IPS-15b (cell line): ENCODE measurements around the gene ZRANB1.
"Not testable (repeated sequence)": the region's sequence is repeated elsewhere in the genome, so short reads cannot be mapped to it uniquely, and the experiment has no call there.

Source experiments
- H3K27me3 ChIP-seq: one replicate; pipeline ENCODE4 v1.6.1; 2013; ENCODE audit warnings: low read length; ENCODE audit not compliant: control insufficient read depth, insufficient read depth
- H3K36me3 ChIP-seq: one replicate; pipeline ENCODE4 v1.6.1; 2013; ENCODE audit warnings: low read length; ENCODE audit not compliant: control insufficient read depth, insufficient read depth
- H3K4me1 ChIP-seq: one replicate; pipeline ENCODE4 v1.6.1; 2013; ENCODE audit warnings: mild to moderate bottlenecking, low read length; ENCODE audit not compliant: control insufficient read depth, insufficient read depth
- H3K4me3 ChIP-seq: one replicate; pipeline ENCODE4 v1.5.1; 2013; ENCODE audit warnings: low read depth, low read length
- H3K9ac ChIP-seq: one replicate; pipeline ENCODE4 v1.6.1; 2013; ENCODE audit warnings: low read depth, mild to moderate bottlenecking, low read length
- H3K9me3 ChIP-seq: one replicate; pipeline ENCODE4 v1.6.1; 2013; ENCODE audit warnings: mild to moderate bottlenecking, low read length; ENCODE audit not compliant: control insufficient read depth, insufficient read depth

The ZRANB1 gene

GRCh38 chr10:124912101-124912886, 29.6 kb upstream of the ZRANB1 start:
- Histone ChIP-seq H3K4me1 (no peaks in the 10 kb centered on the region), H3K27me3 (no peaks in the 10 kb centered on the region), H3K9me3 (no peaks in the 10 kb centered on the region), H3K36me3 (no peaks in the 10 kb centered on the region), H3K9ac (no peak overlapping the region), H3K4me3 (no peak overlapping the region)

GRCh38 chr10:124913167-124913566, 28.8 kb upstream of the ZRANB1 start:
- no peaks in the 10 kb centered on the region for H3K9me3 ChIP-seq
- H3K4me1 ChIP-seq: no peaks in the 10 kb centered on the region
- H3K27me3 ChIP-seq: no peaks in the 10 kb centered on the region
- H3K36me3 ChIP-seq: no peaks in the 10 kb centered on the region
- H3K4me3 ChIP-seq: no peak overlapping the region
- no peak overlapping the region for H3K9ac ChIP-seq

- not testable (repeated sequence) for H3K36me3 ChIP-seq, H3K4me3 ChIP-seq, H3K9me3 ChIP-seq, H3K9ac ChIP-seq, H3K4me1 ChIP-seq, H3K27me3 ChIP-seq
These were observed 27.5 kb upstream of the ZRANB1 start for GRCh38 chr10:124914398-124914797.

- no peaks in the 10 kb centered on the region for H3K9me3 ChIP-seq
- peaks cover 2% of the 10 kb centered on the region for H3K4me1 ChIP-seq
- H3K4me3 ChIP-seq: peak overlapping the region; percentile 94
- H3K9ac ChIP-seq: peak overlapping the region; percentile 97
- no peaks in the 10 kb centered on the region for H3K36me3 ChIP-seq
- H3K27me3 ChIP-seq: no peaks in the 10 kb centered on the region
These were observed 25.8 kb upstream of the ZRANB1 start for GRCh38 chr10:124916098-124916584.

GRCh38 chr10:124916585-124917427, 25.1 kb upstream of the ZRANB1 start:
- no peaks in the 10 kb centered on the region for H3K36me3 ChIP-seq
- peak overlapping the region; percentile 94 for H3K4me3 ChIP-seq
- no peaks in the 10 kb centered on the region for H3K9me3 ChIP-seq
- H3K27me3 ChIP-seq: no peaks in the 10 kb centered on the region
- H3K9ac ChIP-seq: peak overlapping the region; percentile 97
- peaks cover 2% of the 10 kb centered on the region for H3K4me1 ChIP-seq

- Histone ChIP-seq H3K4me3 (peak overlapping the region; percentile 91), H3K9me3 (no peaks in the 10 kb centered on the region), H3K27me3 (no peaks in the 10 kb centered on the region), H3K36me3 (no peaks in the 10 kb centered on the region), H3K4me1 (peaks cover 2% of the 10 kb centered on the region), H3K9ac (peak overlapping the region; percentile 94)
These were observed 24.3 kb upstream of the ZRANB1 start for GRCh38 chr10:124917428-124918190.

GRCh38 chr10:124918191-124918830, 23.6 kb upstream of the ZRANB1 start:
- H3K4me3 ChIP-seq: peak overlapping the region; percentile 91
- no peaks in the 10 kb centered on the region for H3K27me3 ChIP-seq
- no peaks in the 10 kb centered on the region for H3K9me3 ChIP-seq
- H3K9ac ChIP-seq: peak overlapping the region; percentile 94
- H3K4me1 ChIP-seq: peaks cover 2% of the 10 kb centered on the region
- H3K36me3 ChIP-seq: no peaks in the 10 kb centered on the region

- peaks cover 2% of the 10 kb centered on the region for H3K36me3 ChIP-seq
- peaks cover 2% of the 10 kb centered on the region for H3K4me1 ChIP-seq
- H3K9me3 ChIP-seq: no peaks in the 10 kb centered on the region
- H3K9ac ChIP-seq: no peak overlapping the region
- H3K27me3 ChIP-seq: no peaks in the 10 kb centered on the region
- peak overlapping the region; percentile 91 for H3K4me3 ChIP-seq
These were observed 23.0 kb upstream of the ZRANB1 start for GRCh38 chr10:124918906-124919305.

- Histone ChIP-seq H3K4me1 (peaks cover 2% of the 10 kb centered on the region), H3K9me3 (no peaks in the 10 kb centered on the region), H3K9ac (no peak overlapping the region), H3K36me3 (peaks cover 2% of the 10 kb centered on the region), H3K27me3 (no peaks in the 10 kb centered on the region), H3K4me3 (no peak overlapping the region)
These were observed 20.7 kb upstream of the ZRANB1 start for GRCh38 chr10:124921261-124921660.

GRCh38 chr10:124923684-124924083, 18.2 kb upstream of the ZRANB1 start:
- H3K36me3 ChIP-seq: peaks cover 2% of the 10 kb centered on the region
- no peaks in the 10 kb centered on the region for H3K27me3 ChIP-seq

GRCh38 chr10:124926548-124926947, 15.4 kb upstream of the ZRANB1 start:
- H3K9ac ChIP-seq: no peak overlapping the region
- H3K4me1 ChIP-seq: no peaks in the 10 kb centered on the region
- H3K4me3 ChIP-seq: no peak overlapping the region
- no peaks in the 10 kb centered on the region for H3K27me3 ChIP-seq
- H3K36me3 ChIP-seq: peaks cover 2% of the 10 kb centered on the region
- H3K9me3 ChIP-seq: no peaks in the 10 kb centered on the region

More at GRCh38 chr10:124923684-124924083, 18.2 kb upstream of the ZRANB1 start:
- Histone ChIP-seq H3K4me3 (no peak overlapping the region), H3K9ac (no peak overlapping the region), H3K9me3 (no peaks in the 10 kb centered on the region), H3K4me1 (no peaks in the 10 kb centered on the region)
